Hippocampal formation (tissue), 2 donors: Measurements from ENCODE around the gene CCPG1.

ENCODE experiments used
- DNase-seq, 2 donors: peaks; one replicate each; lab custom pipeline; 2025; lab: John Stamatoyannopoulos, UW

Gene CCPG1

GRCh38 chr15:55318588-55319494, 89.3 kb downstream of the CCPG1 start, which contains the start of the genes PIGB and PIGBOS1:
TSS of gene PIGB (plus strand) at chr15:55319222. CDS start at chr15:55319251, 29 bp downstream.
TSS of gene PIGBOS1 (minus strand) at chr15:55319123. CDS start at chr15:55317792, 1,331 bp downstream.
- DNase-seq: peak; percentile 53 to 73
